SJSA1 (cell line): ENCODE data around the gene ABL1. TPM values are rescaled to one million over a fixed set of nuclear protein-coding genes. Genes with fewer than 3 reads are reported as not detected.
"Not testable (repeated sequence)": the region's sequence is repeated elsewhere in the genome, so short reads cannot be mapped to it uniquely, and the experiment has no call there.

Experiments
- DNase-seq, 2 experiments: peaks; one replicate each; pipeline ENCODE4 v3.0.0-alpha.2; 2015 to 2020; ENCODE audit warnings: low spot score in 2 of 2, low read depth in 1 of 2
- H3K27ac ChIP-seq: fragments of 250-450 bp; sonication (Bioruptor Pico); 2 replicates; pipeline ENCODE4 v1.5.1; 2020; ENCODE audit warnings: mild to moderate bottlenecking, moderate library complexity
- H3K27me3 ChIP-seq: fragments of 250-450 bp; sonication (Bioruptor Pico); replicated peaks from 2 replicates; pipeline ENCODE4 v1.5.1; 2020; ENCODE audit warnings: mild to moderate bottlenecking, moderate library complexity
- H3K36me3 ChIP-seq: fragments of 250-450 bp; sonication (Bioruptor Pico); 2 replicates; pipeline ENCODE4 v1.5.1; 2020; ENCODE audit warnings: mild to moderate bottlenecking
- H3K4me1 ChIP-seq: fragments of 250-450 bp; sonication (Bioruptor Pico); replicated peaks from 2 replicates; pipeline ENCODE4 v1.6.1; 2021; ENCODE audit warnings: mild to moderate bottlenecking
- H3K4me3 ChIP-seq: fragments of 250-450 bp; sonication (Bioruptor Pico); 2 replicates; pipeline ENCODE4 v1.5.1; 2020; ENCODE audit warnings: mild to moderate bottlenecking
- H3K9me3 ChIP-seq: fragments of 250-450 bp; sonication (Bioruptor Pico); replicated peaks from 2 replicates; pipeline ENCODE4 v1.5.1; 2020; ENCODE audit warnings: mild to moderate bottlenecking
- total RNA-seq: library from RNA; depleted of rRNA; stranded (reverse); fragments of >200 nt; shearing (Covaris generic); gene quantifications from 2 replicates; pipeline ENCODE4 v1.2.3, GENCODE V29; 2014; rRNA removed

ABL1 gene
- total RNA-seq, result 20.5 and 24.7 TPM in 2 replicates

GRCh38 chr9:130834371-130835336 is at the start of gene ABL1:
Gene ABL1 (plus strand): TSS chr9:130835254. CDS start chr9:130835447, 193 bp downstream.
- Histone ChIP-seq H3K27ac (peak within 1 kb of the TSS; percentile 91), H3K9me3 (no peaks in the 10 kb centered on the region), H3K36me3 (0 out of 2 replicates have a peak, but pooled peaks cover 3% of the 10 kb centered on the region), H3K4me1 (peaks cover 27% of the 10 kb centered on the region), H3K27me3 (no peaks in the 10 kb centered on the region), H3K4me3 (peak within 1 kb of the TSS; percentile 71)
- DNase-seq, result peak; percentile 79 to 85

- Histone ChIP-seq H3K4me1 (peaks cover 7% of the 10 kb centered on the region), H3K4me3 (no peak overlapping the region), H3K27me3 (no peaks in the 10 kb centered on the region), H3K27ac (no peak overlapping the region), H3K9me3 (no peaks in the 10 kb centered on the region), H3K36me3 (no peaks in the 10 kb centered on the region)
- no peak for DNase-seq
These were observed 49.0 kb upstream of the ABL1 start for GRCh38 chr9:130785940-130786508.

DNA sequence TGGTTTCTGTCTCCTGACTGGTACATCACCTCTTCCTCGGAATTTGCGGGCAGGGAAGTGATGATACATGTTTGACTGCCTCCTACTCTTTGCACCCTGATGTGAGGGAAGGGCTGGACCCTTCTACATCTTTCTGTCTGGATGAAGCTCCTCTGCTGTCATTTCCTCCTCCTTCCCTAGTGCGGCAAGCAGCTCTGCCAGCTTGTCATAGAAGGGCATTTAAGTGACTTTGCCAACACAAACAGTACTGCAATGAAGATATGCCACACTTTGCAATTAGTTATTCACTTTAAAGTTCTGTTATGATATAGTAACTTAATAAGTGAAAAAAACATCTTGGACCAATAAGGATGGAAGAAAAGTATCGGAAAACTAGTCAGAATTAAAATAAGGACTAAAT is 48.5 kb upstream of the ABL1 start:
- H3K4me3 ChIP-seq, result no peak overlapping the region
- DNase-seq, result no peak
- no peaks in the 10 kb centered on the region for H3K36me3 ChIP-seq
- no peaks in the 10 kb centered on the region for H3K9me3 ChIP-seq
- H3K27ac ChIP-seq, result no peak overlapping the region
- no peaks in the 10 kb centered on the region for H3K27me3 ChIP-seq
- peaks cover 2% of the 10 kb centered on the region for H3K4me1 ChIP-seq

GRCh38 chr9:130789747-130790672 is 45.0 kb upstream of the ABL1 start:
- Histone ChIP-seq H3K4me3 (no peak overlapping the region), H3K27me3 (no peaks in the 10 kb centered on the region), H3K9me3 (no peaks in the 10 kb centered on the region), H3K36me3 (no peaks in the 10 kb centered on the region), H3K27ac (no peak overlapping the region), H3K4me1 (peaks cover 4% of the 10 kb centered on the region)
- DNase-seq, result no peak

- Histone ChIP-seq H3K36me3 (no peaks in the 10 kb centered on the region), H3K9me3 (no peaks in the 10 kb centered on the region), H3K27me3 (no peaks in the 10 kb centered on the region), H3K4me1 (peaks cover 4% of the 10 kb centered on the region), H3K4me3 (no peak overlapping the region), H3K27ac (no peak overlapping the region)
- no peak for DNase-seq
These were observed 43.7 kb upstream of the ABL1 start for GRCh38 chr9:130791303-130791894.

DNA sequence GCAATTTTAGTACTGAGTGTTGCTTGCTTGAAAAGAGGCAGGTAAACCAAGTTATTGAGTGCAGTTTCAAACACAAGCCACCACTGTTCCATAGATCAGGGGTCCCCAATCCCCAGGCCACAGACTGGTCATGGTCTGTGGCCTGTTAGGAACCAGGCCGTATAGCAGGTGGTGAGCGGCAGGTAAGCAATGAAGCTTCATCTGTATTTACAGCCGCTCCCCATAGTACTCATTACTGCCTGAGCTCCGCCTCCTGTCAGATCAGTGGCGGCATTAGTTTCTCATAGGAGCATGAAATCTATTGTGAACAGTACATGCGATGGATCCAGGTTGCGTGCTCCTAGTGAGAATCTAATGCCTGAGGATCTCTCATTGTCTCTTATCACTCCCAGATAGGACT is 41.5 kb upstream of the ABL1 start:
- no peaks in the 10 kb centered on the region for H3K9me3 ChIP-seq
- H3K4me3 ChIP-seq, result no peak overlapping the region
- H3K27ac ChIP-seq, result no peak overlapping the region
- no peak for DNase-seq
- H3K36me3 ChIP-seq, result no peaks in the 10 kb centered on the region
- H3K4me1 ChIP-seq, result peaks cover 4% of the 10 kb centered on the region
- H3K27me3 ChIP-seq, result no peaks in the 10 kb centered on the region

- H3K27ac ChIP-seq, H3K36me3 ChIP-seq, H3K27me3 ChIP-seq, H3K9me3 ChIP-seq, H3K4me3 ChIP-seq, DNase-seq, H3K4me1 ChIP-seq: not testable (repeated sequence)
These were observed 41.0 kb upstream of the ABL1 start for GRCh38 chr9:130794021-130794420.

GRCh38 chr9:130794423-130794822 is 40.6 kb upstream of the ABL1 start:
- H3K36me3 ChIP-seq, H3K27ac ChIP-seq, H3K4me1 ChIP-seq, H3K9me3 ChIP-seq, DNase-seq, H3K27me3 ChIP-seq, H3K4me3 ChIP-seq: not testable (repeated sequence)

- Histone ChIP-seq H3K27ac (no peak overlapping the region), H3K4me3 (no peak overlapping the region), H3K27me3 (no peaks in the 10 kb centered on the region), H3K36me3 (no peaks in the 10 kb centered on the region), H3K9me3 (no peaks in the 10 kb centered on the region), H3K4me1 (peaks cover 4% of the 10 kb centered on the region)
- no peak for DNase-seq
These were observed 40.0 kb upstream of the ABL1 start for GRCh38 chr9:130794923-130795495.

DNA sequence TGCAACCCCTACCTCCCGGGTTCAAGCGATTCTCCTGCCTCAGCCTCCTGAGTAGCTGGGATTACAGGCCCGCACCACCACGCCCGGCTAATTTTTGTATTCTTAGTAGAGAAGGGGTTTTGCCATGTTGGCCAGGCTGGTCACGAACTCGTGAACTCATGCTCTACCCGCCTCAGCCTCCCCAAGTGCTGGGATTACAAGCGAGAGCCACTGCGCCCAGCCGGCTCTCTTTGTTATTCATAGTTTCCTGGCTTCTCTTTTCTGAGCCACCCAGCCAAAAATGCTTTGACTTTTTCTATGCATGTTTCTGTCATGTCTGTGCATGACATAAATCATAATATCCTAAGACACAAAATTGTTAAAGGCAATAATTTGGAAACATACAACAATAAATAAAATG is 31.9 kb upstream of the ABL1 start:
- not testable (repeated sequence) for DNase-seq, H3K9me3 ChIP-seq, H3K4me3 ChIP-seq, H3K27ac ChIP-seq, H3K27me3 ChIP-seq, H3K4me1 ChIP-seq, H3K36me3 ChIP-seq

- Histone ChIP-seq H3K4me3 (no peak overlapping the region), H3K27ac (no peak overlapping the region), H3K4me1 (peaks cover 6% of the 10 kb centered on the region; the same call in 1 of the 2 replicates), H3K36me3 (no peaks in the 10 kb centered on the region), H3K9me3 (peaks cover 5% of the 10 kb centered on the region; the same call in 1 of the 2 replicates), H3K27me3 (no peaks in the 10 kb centered on the region)
- DNase-seq, result no peak
These were observed 29.3 kb upstream of the ABL1 start for GRCh38 chr9:130805510-130806326.

DNA sequence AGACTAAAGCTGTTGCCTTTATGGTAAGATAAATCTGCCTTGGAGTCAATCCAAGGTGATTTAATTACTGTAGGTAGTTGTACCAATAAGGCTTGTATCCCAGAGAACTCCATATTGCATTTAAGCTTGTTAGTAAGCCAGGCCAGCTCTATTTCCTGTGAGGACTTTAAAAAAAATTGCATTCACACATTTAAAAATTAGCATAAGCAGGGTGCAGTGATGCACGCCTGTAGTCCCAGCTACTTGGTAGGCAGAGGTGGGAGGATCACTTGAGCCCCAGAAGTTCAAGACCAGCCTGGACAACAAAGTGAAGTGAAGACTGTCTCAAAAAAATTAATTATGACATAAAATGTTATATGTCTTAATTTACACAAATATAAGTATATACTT is 28.7 kb upstream of the ABL1 start:
- Histone ChIP-seq H3K27me3 (no peaks in the 10 kb centered on the region), H3K9me3 (peaks cover 5% of the 10 kb centered on the region; the same call in 1 of the 2 replicates), H3K4me3 (no peak overlapping the region), H3K4me1 (peaks cover 6% of the 10 kb centered on the region; the same call in 1 of the 2 replicates), H3K36me3 (no peaks in the 10 kb centered on the region), H3K27ac (no peak overlapping the region)
- DNase-seq, result no peak
